Retina (tissue), 1 donor: ENCODE measurements around the gene KLC3.

Experiments
- DNase-seq: peaks from one replicate; pipeline ENCODE4 v3.0.0-alpha.2; 2016

KLC3 gene

GRCh38 chr19:45380107-45380506, 39.6 kb downstream of the KLC3 start:
- no peak for DNase-seq

DNA sequence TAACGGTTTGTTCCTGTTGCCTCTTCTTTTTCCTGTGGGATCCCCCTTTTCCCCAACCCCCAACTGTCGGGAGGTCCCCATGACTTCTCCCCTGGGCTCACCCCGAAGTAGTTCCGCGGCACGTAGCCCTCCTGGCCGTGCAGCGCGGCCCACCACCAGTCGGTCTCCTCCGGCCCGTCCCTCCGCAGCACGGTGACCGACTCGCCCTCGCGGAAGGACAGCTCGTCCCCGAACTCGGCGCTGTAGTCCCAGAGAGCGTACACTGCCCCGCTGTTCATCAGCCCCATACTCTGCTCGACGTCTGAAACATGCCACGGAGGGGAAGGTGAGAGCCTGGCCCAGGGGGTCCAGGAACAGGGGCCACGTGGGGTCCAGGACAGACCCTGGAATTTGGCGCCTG, 41.9 kb downstream of the KLC3 start:
- no peak for DNase-seq

DNA sequence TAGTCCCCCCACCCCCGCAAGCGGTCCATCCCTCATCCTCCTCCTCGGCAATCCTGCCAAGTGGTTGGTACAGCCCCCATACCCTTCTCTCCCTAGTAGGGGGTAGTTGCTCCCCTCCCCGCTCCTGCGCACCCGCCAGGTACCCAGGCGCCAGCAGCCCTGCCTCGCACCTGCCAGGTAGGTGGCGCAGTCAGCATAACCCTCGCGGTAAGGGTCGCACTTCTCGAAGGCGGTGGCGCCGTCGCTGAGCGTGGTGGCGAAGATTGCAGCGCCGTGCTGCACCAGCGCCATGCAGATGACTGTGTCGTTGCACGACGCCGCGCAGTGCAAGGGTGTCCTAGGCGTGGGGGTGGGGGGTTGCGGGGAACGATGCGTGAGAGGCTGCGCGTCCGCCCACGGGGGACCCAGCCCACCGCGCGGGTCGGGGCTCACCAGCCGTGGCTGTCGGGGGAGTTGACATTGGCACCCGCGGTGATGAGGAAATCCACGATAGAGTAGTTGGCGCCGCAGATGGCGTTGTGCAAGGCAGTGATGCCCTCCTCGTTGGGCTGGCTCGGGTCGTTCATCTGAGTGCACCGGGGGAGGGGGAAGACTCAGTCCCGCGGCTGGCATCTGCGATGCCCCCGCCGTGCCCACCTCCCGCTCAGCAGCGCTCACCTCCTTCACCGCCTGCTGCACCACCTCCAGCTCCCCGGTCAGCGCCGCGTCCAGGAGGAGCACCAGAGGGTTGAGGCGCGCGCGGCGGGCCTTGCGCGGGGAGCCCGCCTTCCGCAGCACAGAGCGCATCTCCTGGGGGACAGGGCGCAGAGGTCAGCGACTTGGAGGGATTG, 45.1 kb downstream of the KLC3 start:
- DNase-seq, result peak; percentile 51

- no peak for DNase-seq
Measured at GRCh38 chr19:45391346-45391745, 50.8 kb downstream of the KLC3 start.

DNA sequence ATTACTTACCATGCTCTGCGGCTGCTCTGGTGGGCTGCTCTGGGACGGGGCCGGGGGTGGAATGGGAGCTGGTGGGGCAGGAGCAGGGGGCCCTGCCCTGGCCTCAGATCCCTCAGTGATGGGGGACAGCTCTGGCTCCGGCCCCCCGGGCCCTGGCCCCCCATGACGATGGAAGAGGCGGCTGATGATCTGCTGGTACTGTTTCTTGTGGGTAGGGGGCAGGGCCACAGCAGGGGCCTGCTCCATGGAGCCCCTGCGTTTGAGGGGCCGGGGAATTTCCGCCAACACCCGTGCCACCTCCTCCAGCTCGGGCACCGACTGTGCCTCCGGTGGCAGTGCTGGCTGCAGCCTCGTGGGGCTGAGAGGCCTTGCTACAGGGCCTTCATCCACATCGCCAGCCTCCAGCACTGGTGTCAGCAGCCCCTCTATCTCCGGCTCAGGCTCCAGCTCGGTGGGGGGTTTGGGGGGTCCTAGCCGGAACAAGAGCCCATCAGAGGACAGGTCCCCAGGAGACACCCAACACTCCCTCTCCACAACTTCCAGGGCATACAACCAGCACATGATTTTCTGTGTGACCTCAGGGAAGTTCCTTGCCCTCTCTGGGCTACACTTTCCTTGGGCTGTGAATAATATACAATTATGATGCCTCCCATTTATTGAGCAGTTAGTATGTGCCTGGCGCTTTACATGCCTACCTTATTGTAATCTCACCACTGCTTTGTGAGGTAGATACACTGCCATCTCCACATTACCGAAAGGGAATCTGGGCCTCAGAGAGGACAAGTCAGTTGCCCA, 51.5 kb downstream of the KLC3 start:
- DNase-seq, result no peak

GRCh38 chr19:45395821-45396617, 55.5 kb downstream of the KLC3 start:
- DNase-seq, result no peak

DNA sequence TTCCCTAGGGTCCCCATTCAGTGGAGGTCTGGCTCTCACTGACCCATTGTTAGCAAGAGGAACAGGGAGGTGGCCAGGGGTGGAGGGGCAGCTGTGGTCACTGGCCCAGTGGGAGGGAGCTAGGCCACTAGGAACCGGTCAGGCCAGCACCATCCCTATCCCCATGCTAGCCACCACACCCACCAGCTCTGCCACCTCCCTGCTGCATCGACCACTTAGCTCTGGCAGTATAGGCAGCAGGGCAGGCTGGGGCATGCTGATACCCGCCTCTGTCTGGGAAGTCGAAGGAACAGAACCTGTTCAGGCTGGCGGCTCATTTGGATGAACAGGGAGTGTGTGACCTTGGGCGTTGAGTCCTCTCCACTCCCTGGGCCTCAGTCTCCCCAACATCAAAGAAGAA, 59.6 kb downstream of the KLC3 start:
- DNase-seq, result no peak
